HG03432 (cell line): ENCODE measurements around the gene AMH.

Experiments used
- ATAC-seq: cut with Tn5 transposase; IDR thresholded peaks from one replicate; pipeline ENCODE4 v1.9.1; 2021; ENCODE audit warnings: mild to moderate bottlenecking, moderate library complexity; ENCODE audit not compliant: unreplicated experiment

AMH gene

GRCh38 chr19:2283835-2284507 is 34.8 kb downstream of the AMH start:
- no peak for ATAC-seq

GRCh38 chr19:2286402-2287140 is 37.4 kb downstream of the AMH start:
- no peak for ATAC-seq

DNA sequence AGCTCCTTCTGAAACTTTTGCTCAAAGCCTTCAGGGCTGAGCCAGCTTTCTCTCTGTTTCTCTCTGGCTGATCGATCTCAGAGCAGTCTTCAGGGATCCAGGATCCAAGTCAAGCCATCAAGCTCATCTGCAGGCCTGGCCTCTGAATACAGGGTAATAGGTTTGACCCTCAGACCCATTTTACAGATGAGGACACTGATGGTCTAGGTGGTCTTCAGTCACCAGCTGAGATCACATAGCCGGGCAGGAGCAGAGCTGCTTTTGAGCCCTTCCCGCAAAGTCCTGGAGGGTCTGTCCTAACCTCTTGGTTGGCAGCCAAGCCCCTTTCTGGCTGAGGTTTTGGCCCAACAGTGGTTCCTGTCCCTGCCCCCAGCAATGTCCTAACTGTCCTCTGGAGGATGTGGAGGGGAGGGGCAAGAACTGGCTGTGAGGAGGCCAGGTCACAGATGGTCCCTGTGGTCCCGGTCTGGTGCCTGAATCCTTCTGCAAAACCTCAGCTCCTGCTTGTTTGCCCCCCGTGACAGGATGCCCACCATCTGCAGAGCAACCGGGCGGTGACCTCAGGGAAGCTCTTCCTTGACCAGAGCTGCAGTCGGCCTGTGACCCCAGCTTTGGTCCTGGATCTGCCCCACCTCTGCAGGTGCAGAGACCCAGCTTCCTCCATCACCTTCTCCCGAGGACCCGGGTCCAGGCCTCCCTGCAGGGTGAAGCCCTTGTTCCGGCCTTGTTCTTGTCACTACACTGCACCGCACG is 38.6 kb downstream of the AMH start:
- ATAC-seq: no peak

DNA sequence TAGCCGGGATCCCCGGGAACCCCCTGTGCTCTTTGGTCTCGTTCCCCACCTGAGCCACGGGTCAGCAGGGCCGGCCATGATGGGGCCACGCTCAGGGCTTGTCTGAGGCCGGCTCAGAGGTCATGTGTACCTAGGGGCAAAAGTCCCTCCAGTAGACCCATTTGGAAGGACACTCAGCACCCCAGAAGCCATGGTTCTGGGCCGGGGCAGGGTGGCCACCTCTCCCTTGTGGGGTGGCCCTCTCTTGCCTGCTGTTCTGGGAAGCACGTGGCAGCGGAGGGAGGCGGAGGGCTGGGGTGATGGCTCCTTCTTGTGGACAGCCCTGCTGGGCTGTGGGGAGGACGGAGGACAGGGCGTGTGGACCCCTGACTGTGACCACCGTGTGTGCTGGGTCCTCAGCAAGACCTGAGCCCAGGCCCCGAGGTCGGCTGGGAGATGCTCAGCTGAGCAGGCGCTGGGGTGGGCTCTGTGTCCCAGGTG is 39.3 kb downstream of the AMH start:
- ATAC-seq: no peak

- ATAC-seq: no peak
Observed at GRCh38 chr19:2288818-2289713, 39.9 kb downstream of the AMH start.

- ATAC-seq: no peak
Observed at GRCh38 chr19:2289714-2290435, 40.8 kb downstream of the AMH start.

DNA sequence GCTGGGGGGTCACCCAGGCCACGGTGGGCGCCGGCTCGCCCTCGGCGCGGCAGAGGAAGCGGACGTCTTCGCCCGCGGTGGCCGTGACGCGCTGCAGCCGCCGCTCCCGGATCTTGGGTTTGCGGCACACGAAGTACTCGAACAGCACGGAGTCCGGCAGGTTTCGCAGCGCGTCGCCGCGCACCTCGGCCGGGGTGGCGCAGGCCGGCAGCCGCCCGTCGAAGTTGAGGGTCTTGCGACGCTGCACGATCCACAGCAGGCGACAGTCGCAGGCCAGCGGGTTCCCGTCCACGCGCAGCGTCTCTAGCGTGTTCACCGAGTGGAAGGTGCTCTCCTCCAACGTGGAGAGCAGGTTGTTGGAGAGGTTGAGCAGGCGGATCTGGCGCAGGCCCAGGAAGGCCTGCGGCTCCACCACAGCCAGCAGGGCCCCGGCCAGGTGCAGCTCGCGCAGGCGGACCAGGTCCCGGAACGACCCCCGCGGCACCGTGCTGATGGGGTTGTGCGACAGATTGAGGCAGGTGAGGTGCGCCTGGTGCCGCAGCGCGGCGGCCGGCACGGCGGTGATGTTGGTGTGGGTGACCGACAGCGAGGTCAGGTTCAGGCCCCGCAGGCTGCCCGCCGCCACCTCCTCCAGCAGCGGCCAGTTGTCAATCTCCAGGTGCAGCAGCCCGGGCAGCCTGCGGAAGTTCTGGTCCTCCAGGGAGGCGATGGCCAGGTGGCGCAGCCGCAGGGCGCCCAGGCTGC is 41.5 kb downstream of the AMH start:
- no peak for ATAC-seq

- ATAC-seq: no peak
Observed at GRCh38 chr19:2291185-2291751, 42.1 kb downstream of the AMH start.

DNA sequence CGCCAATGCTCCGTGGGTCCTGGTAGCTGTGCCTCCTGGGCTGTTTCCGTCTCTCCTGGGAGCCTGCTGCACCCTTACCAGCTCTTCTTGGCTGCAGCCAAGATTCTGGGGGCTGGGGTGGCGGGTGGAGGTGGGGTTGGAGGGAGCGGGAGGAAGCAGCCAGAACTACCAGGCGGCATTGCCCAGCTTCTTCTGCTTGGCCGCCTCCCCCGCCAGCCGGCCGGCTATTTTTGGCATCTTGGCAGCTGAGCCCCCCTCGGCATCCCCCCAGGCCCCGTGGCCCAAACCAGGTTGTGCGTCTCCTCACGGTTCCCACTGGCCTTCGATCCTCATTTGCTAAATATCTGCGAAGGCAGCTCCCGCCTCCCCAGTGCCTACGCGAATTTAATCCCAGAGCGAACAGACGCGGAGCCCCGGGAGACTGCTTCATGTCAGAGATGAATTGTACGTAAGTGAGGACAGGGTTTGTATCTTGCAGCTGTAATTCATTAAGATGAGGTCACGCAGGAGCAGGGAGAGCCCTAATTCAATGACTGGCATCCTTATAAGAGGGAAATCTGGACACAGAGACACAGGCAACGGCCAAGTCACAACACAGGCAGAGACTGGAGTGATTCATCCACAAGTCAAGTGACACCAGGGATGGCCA is 45.7 kb downstream of the AMH start:
- ATAC-seq: no peak

DNA sequence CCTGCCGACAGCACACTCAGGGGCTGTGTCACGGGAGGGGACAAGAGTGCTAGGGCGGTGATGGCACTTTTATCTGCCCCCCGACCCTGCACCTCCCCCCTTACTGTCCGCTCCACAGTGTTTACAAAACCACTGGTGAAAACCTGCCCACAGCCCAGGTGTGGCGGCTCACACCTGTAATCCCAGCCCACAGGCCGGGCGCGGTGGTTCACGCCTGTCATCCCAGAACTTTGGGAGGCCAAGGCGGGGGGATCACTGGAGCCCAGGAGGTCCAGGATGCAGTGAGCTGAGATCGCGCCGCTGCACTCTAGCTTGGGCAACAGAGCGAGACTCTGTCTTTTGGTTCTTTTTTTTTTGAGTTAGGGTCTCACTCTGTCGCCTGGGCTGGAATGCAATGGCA is 47.0 kb downstream of the AMH start:
- no peak for ATAC-seq

GRCh38 chr19:2300533-2300932 is 51.4 kb downstream of the AMH start:
- ATAC-seq: no peak
